Small intestine (tissue), 7 donors: ENCODE results near the gene SFT2D3. TPM values are rescaled to one million over a fixed set of nuclear protein-coding genes. Genes with fewer than 3 reads are reported as not detected.

ENCODE experiments used
- DNase-seq, 2 donors: peaks; one replicate each; pipeline versions ENCODE4 v3.0.0 to v3.0.0-alpha.2; 2013
- FAIRE-seq: peaks from 2 replicates; lab custom pipeline; 2012; peaks lifted over from hg19 to GRCh38; lab: Jason Lieb, UNC
- H3K27ac ChIP-seq, 3 donors: one replicate each; pipeline ENCODE4 v1.5.1; 2013; ENCODE audit warnings: low read length in 2 of 3, mild to moderate bottlenecking in 2 of 3, control low read depth in 1 of 3, inconsistent platforms in 1 of 3, low read depth in 1 of 3, moderate library complexity in 1 of 3
- H3K27me3 ChIP-seq, 3 donors: one replicate each; pipeline ENCODE4 v1.6.1; 2013; ENCODE audit warnings: low read length in 3 of 3, inconsistent platforms in 1 of 3; ENCODE audit not compliant: control insufficient read depth in 3 of 3, insufficient read depth in 3 of 3
- H3K36me3 ChIP-seq, 3 donors: one replicate each; pipeline ENCODE4 v1.6.1; 2013; ENCODE audit warnings: low read length in 3 of 3, inconsistent platforms in 1 of 3, low read depth in 1 of 3, mild to moderate bottlenecking in 1 of 3, moderate library complexity in 1 of 3; ENCODE audit not compliant: control insufficient read depth in 3 of 3, insufficient read depth in 2 of 3
- H3K4me1 ChIP-seq, 3 donors: one replicate each; pipeline ENCODE4 v1.6.1; 2013; ENCODE audit warnings: low read length in 2 of 3, inconsistent platforms in 1 of 3, low read depth in 1 of 3, mild to moderate bottlenecking in 1 of 3, moderate library complexity in 1 of 3; ENCODE audit not compliant: control insufficient read depth in 3 of 3, insufficient read depth in 2 of 3
- H3K4me3 ChIP-seq, 3 donors: one replicate each; pipeline ENCODE4 v1.5.1; 2013; ENCODE audit warnings: low read length in 3 of 3, control low read depth in 1 of 3, inconsistent platforms in 1 of 3, low read depth in 1 of 3, mild to moderate bottlenecking in 1 of 3, moderate library complexity in 1 of 3
- H3K9me3 ChIP-seq, 2 donors: one replicate each; pipeline ENCODE4 v1.6.1; 2013; ENCODE audit warnings: low read depth in 1 of 2, low read length in 1 of 2; ENCODE audit not compliant: control insufficient read depth in 2 of 2, insufficient read depth in 1 of 2
- WGBS, 3 donors: extraction: QIAGEN DNeasy Blood & Tissue Kit; methylation state at CpG; one replicate each; pipeline ENCODE4 v1.1.7; 2013; 5-methylcytosine and 5-hydroxymethylcytosine counted together
- polyA plus RNA-seq, 4 donors: library from polyadenylated mRNA; stranded (reverse) in 3 of 4; unstranded in 1 of 4; fragments of 200-250 nt in 3 of 4; fragments of 120-200 nt in 1 of 4; gene quantifications; one replicate each; pipeline versions ENCODE4 v1.2.1 to v1.2.3, GENCODE V29; 2013
- donor health status: healthy with polysubstance abuse.
- donor health status: control.
- donor health status: control.
- donor health status: Bipolar disorder and iron deficiency.
- donor health status: healthy.

SFT2D3 gene
- polyA plus RNA-seq, 4 donors, result 3.8 to 7.4 (median 4.7) TPM; not detected in 1

DNA sequence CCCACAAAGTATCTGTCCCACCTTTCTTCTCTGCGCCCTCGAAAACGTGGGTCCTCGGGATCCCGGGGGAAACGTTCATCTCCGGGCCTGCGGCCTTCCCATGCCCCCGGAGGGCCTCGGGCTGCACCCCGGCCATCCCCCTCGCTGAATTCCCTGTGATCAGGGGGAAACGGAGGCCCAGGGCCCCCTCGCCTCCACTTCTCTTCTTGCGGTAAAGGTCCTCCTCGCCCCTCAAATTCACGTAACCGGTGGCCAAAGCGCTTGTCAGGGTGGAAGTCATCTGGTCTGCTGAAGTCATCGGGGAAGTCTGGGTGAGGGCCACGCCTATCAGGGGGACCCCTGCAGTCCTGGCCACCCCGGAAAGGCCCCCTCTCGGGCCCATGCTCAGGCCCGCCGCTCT, 12.3 kb downstream of the SFT2D3 start:
- DNase-seq, result no peak
- 95 to 96% (median 95%) methylated on average over 25 of the region's 25 CpGs for WGBS, 3 donors

DNA sequence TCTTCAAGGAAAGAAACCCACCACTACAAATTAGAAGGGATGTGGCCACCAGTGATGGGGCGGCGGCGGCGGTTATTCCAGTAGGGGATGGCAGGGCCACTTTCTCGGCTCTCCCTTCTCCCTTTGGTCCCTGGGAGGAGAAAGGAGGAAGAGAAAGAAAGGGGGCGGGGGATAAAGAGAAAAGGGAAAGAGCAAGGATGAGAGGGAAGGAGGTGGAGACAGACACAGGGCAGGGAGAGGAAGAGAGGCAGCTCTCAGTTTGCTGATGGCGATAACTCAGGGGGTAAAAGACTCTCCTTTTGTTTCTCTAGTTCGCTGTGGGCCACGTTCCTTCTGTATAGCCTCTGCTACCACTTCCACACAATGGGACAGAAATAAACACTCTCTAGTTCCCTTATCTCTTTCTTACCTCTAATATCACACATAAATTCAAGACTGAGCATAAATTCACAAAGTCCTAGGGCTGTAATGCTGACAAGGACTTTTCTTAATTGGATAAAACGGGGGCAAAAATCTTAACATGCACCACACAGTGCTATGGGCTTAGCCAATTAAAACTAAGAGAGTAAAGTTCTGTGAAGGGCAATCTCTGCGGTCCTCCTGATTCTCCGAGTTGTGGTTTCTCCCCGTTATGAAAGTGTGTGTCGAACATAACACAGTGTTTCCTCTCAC, 14.6 kb downstream of the SFT2D3 start:
- 94 to 97% (median 95%) methylated on average over 13 to 14 of the region's 14 CpGs for whole genome bisulfite sequencing, 3 donors
- DNase-seq, result no peak
- H3K9me3 ChIP-seq, result no peaks in the 10 kb centered on the region
- no peaks in the 10 kb centered on the region for H3K27me3 ChIP-seq
- no peak overlapping the region for H3K27ac ChIP-seq
- peaks cover 11 to 39% (median 19%) of the 10 kb centered on the region in 3 donors for H3K36me3 ChIP-seq
- H3K4me1 ChIP-seq, result no peaks in the 10 kb centered on the region
- no peak for FAIRE-seq
- no peak overlapping the region for H3K4me3 ChIP-seq

More for the DNA sequence above, 12.3 kb downstream of the SFT2D3 start:
- H3K4me3 ChIP-seq, result no peak overlapping the region
- no peak for FAIRE-seq
- no peaks in the 10 kb centered on the region for H3K9me3 ChIP-seq
- peaks cover 3 to 39% (median 22%) of the 10 kb centered on the region in 3 donors for H3K36me3 ChIP-seq
- H3K27ac ChIP-seq, result no peak overlapping the region
- no peaks in the 10 kb centered on the region for H3K4me1 ChIP-seq
- no peaks in the 10 kb centered on the region for H3K27me3 ChIP-seq

DNA sequence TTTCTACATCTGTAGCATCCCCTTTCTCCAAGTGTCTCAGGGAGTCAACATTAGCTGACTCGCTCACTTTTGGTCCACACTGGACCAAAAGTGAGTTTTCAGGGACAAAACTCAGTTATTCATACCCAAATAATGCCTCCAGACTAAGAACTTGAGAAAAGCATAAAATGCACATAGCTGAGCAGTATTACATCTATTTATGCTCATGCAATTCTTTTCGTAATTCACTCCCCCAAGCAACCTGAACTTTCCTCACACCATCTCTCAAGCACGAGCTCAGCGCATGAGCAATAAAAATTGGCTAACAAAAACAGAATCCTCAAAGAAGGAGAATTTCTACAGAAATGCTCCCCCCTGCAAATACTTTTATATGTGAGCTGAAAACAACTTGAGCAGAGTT, 17.0 kb downstream of the SFT2D3 start:
- Histone ChIP-seq H3K4me1 (no peaks in the 10 kb centered on the region), H3K27ac (no peak overlapping the region), H3K9me3 (no peaks in the 10 kb centered on the region), H3K4me3 (no peak overlapping the region), H3K36me3 (peaks cover 16 to 38% (median 29%) of the 10 kb centered on the region in 3 donors), H3K27me3 (no peaks in the 10 kb centered on the region)
- WGBS, 3 donors, result 97 to 99% (median 98%) methylated on average over 4 of the region's 4 CpGs
- no peak for FAIRE-seq
- no peak for DNase-seq

DNA sequence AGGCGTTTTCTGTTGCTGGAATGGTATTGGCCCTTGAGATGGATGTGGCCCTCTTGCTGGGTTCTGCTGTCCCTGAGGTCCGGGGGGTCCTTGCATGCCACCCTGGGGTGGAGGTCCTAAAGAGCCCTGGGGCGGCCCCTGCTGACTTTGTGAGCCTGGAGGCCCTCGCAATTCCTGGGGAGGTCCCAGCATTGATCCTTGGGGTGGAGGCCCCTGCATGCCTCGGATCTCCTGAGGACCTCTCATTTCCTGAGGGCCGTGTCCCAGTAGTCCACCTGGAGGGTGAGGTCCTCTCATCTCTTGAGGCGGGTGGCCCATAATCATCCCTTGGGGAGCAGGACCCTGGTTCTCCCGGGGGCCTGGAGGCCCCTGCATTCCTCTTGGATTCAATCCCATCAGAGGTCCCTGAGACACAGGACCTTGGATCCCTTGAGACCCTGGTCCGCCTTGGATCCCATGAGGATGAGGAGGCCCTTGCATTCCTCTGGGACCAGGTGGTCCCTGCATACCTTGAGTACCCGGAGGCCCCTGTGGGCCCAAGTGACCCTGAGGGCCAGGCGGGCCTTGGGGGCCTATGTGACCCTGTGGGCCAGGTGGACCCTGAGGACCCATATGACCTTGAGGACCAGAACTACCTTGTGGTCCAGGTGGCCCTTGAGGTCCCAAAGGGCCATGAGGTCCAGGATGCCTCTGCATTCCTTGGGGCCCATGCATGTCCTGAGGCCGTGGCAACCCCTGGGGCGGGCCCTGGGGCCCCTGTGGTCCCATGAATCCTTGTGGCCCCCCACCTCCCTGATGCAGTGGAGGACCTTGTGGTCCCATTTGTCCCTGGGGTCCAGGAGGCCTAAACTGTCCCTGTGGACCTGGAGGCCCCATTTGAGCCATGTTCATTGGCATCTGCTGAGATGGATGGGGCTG, 18.3 kb downstream of the SFT2D3 start:
- H3K27me3 ChIP-seq, result no peaks in the 10 kb centered on the region
- no peak for FAIRE-seq
- no peak for DNase-seq
- no peaks in the 10 kb centered on the region for H3K4me1 ChIP-seq
- WGBS, 3 donors, result 94 to 99% (median 98%) methylated on average over 13 of the region's 13 CpGs
- H3K36me3 ChIP-seq, result peaks cover 14 to 39% (median 32%) of the 10 kb centered on the region in 3 donors
- H3K4me3 ChIP-seq, result no peak overlapping the region
- H3K9me3 ChIP-seq, result no peaks in the 10 kb centered on the region
- no peak overlapping the region for H3K27ac ChIP-seq

DNA sequence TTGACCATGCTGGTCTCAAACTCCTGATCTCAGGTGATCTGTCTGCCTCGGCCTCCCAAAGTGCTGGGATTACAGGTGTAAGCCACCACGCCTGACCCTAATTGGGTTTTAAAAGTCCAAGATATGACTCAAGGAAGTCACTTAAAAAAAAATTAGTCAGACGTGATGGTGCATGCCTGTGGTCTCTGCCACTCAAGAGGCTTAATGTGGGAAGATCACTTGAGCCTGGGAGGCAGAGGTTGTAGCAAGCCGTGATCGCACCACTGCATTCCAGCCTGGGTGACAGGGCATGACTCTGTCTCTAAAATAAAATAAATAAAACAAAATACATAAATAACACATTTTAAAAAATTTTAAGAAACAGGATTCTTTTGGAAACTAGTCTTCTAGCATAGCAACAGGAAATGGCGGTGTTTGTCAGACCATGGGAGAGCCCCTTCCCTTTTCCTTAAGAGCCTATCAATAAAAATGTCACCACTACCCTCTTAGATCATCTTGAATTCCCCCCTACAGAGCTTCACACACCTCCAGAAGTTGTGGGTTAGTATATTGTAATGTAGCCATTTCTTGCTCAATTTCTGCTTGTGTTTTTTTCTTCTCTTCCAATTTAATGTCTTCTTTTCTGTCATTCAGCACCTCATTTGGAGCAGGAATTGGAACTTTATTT, 20.1 kb downstream of the SFT2D3 start:
- Histone ChIP-seq H3K4me1 (no peaks in the 10 kb centered on the region), H3K27ac (no peak overlapping the region), H3K36me3 (peaks cover 16 to 37% (median 26%) of the 10 kb centered on the region in 3 donors), H3K4me3 (no peak overlapping the region), H3K27me3 (no peaks in the 10 kb centered on the region), H3K9me3 (no peaks in the 10 kb centered on the region)
- no peak for DNase-seq
- no peak for FAIRE-seq
- 85 to 89% (median 86%) methylated on average over 6 of the region's 6 CpGs for WGBS, 3 donors

DNA sequence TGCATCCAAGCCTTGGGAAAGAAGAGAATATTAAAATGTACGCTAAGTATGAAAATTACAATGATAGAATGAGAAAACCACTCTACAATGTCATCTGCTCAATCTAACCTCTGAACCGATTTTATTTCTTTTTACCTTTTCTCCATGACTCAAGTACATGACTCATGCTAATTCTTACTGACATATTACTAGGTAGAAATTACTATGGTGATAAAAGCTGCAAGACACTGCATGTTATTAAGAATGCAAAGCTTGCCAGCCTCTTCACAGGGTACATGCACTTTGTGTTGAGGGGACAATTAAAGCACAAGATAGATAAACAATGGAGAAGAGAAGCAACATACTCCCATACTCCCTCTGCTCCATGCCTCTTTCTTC, 20.7 kb downstream of the SFT2D3 start:
- no peak overlapping the region for H3K27ac ChIP-seq
- 75 to 92% (median 91%) methylated on average over 2 of the region's 2 CpGs for WGBS, 3 donors
- DNase-seq (peak; percentile 15 to 24), FAIRE-seq (no peak)
- H3K36me3 ChIP-seq, result peaks cover 16 to 33% (median 23%) of the 10 kb centered on the region in 3 donors
- H3K9me3 ChIP-seq, result no peaks in the 10 kb centered on the region
- no peak overlapping the region for H3K4me3 ChIP-seq
- H3K4me1 ChIP-seq, result no peaks in the 10 kb centered on the region
- H3K27me3 ChIP-seq, result no peaks in the 10 kb centered on the region

DNA sequence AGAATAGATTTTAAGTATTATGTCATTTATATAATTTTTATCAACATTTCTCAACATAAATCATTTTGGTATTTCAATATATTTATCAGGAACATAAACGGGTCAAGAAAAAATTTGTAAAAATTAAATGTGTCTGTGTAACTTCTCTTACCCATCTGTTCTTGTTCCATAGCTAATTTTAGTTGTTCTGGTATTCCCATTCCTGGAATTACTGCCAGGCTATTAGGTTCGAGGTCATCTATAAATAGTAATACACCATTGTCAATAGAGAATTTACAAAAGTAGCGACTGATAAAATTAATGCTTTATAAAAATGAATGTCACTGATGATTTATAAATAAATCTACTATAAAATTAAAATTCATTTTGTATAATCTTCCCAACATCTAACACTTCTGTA, 21.5 kb downstream of the SFT2D3 start:
- 87 to 94% (median 88%) methylated on average over 3 of the region's 3 CpGs for WGBS, 3 donors
- no peak for FAIRE-seq
- Histone ChIP-seq H3K27me3 (no peaks in the 10 kb centered on the region), H3K36me3 (peaks cover 16 to 31% (median 23%) of the 10 kb centered on the region in 3 donors), H3K27ac (no peak overlapping the region), H3K4me3 (no peak overlapping the region), H3K9me3 (no peaks in the 10 kb centered on the region), H3K4me1 (no peaks in the 10 kb centered on the region)
- DNase-seq, result no peak
